Lung (tissue), 12 donors: Measurements from ENCODE around the gene INVS. TPM values are rescaled to one million over a fixed set of nuclear protein-coding genes. Genes with fewer than 3 reads are reported as not detected.

Experiments
- ATAC-seq: fragments of 200-7000 bp; cut with Tn5 transposase; one replicate; pipeline ENCODE4 v1.9.1; 2020; ENCODE audit warnings: moderate number of reproducible peaks; ENCODE audit not compliant: insufficient read depth, low FRiP score
- DNase-seq, 3 donors: peaks; one replicate each; pipeline ENCODE4 v3.0.0-alpha.2; 2013 to 2017
- H3K27ac ChIP-seq, 2 donors: one replicate each; pipeline ENCODE4 v1.5.1; 2013; ENCODE audit warnings: mild to moderate bottlenecking in 2 of 2, moderate library complexity in 2 of 2, control low read depth in 1 of 2, inconsistent platforms in 1 of 2, low read depth in 1 of 2, low read length in 1 of 2
- H3K27me3 ChIP-seq, 3 donors: one replicate each; pipeline ENCODE4 v1.5.1; 2013; ENCODE audit warnings: low read length in 2 of 3; ENCODE audit not compliant: control insufficient read depth in 3 of 3, insufficient read depth in 3 of 3
- H3K36me3 ChIP-seq, 4 donors: one replicate each; pipeline ENCODE4 v1.5.1; 2013; ENCODE audit warnings: low read length in 4 of 4, mild to moderate bottlenecking in 1 of 4, moderate library complexity in 1 of 4; ENCODE audit not compliant: control insufficient read depth in 4 of 4, insufficient read depth in 4 of 4
- H3K4me1 ChIP-seq, 5 donors: one replicate each; pipeline ENCODE4 v1.5.1; 2013; ENCODE audit warnings: low read length in 5 of 5, mild to moderate bottlenecking in 2 of 5, moderate library complexity in 1 of 5; ENCODE audit not compliant: control insufficient read depth in 5 of 5, insufficient read depth in 5 of 5
- H3K4me3 ChIP-seq: one replicate; pipeline ENCODE4 v1.5.1; 2013; ENCODE audit warnings: mild to moderate bottlenecking, control low read depth, moderate library complexity
- H3K9ac ChIP-seq, 2 donors: one replicate each; pipeline ENCODE4 v1.5.1; 2013; ENCODE audit warnings: low read length in 2 of 2, control low read depth in 1 of 2; ENCODE audit not compliant: insufficient read depth in 1 of 2
- H3K9me3 ChIP-seq, 4 donors: one replicate each; pipeline ENCODE4 v1.5.1; 2013; ENCODE audit warnings: low read length in 3 of 4, mild to moderate bottlenecking in 1 of 4, moderate library complexity in 1 of 4; ENCODE audit not compliant: control insufficient read depth in 4 of 4, insufficient read depth in 3 of 4
- WGBS, 2 donors: extraction: QIAGEN DNeasy Blood & Tissue Kit; methylation state at CpG; one replicate each; pipeline ENCODE4 v1.1.7; 2013; 5-methylcytosine and 5-hydroxymethylcytosine counted together
- polyA plus RNA-seq, 2 donors: library from polyadenylated mRNA; stranded (reverse); fragments of 200-250 nt; gene quantifications; one replicate each; pipeline ENCODE4 v1.2.1, GENCODE V29; 2013
- total RNA-seq, 2 donors: library from RNA; depleted of rRNA in 1 of 2; stranded (reverse); fragments of >200 nt in 1 of 2; gene quantifications; one replicate each; pipeline ENCODE4 v1.2.1, GENCODE V29; 2014 to 2021
- TF ChIP-seq, protein P1 (sequence below): IDR thresholded peaks from 2 replicates; pipeline ENCODE4 v1.5.1; 2012; ENCODE audit warnings: mild to moderate bottlenecking; ENCODE audit errors: control extremely low read depth, extremely low read depth
- donor health status: control.
- donor health status: control.
- donor health status: Bipolar disorder and iron deficiency.
- donor health status: healthy.
- donor health status: DM: yes; HTN: yes; CAD: no.

The INVS gene
- total and polyA plus RNA-seq, 4 donors, result 3.4 to 52.1 (median 12.5) TPM

GRCh38 chr9:100096378-100096916 is 2.6 kb upstream of the INVS start:
- no peak for ATAC-seq
- Histone ChIP-seq H3K9me3 (no peaks in the 10 kb centered on the region), H3K4me3 (no peak overlapping the region), H3K36me3 (peaks cover 0 to 5% (median 2%) of the 10 kb centered on the region in 4 donors), H3K4me1 (peaks cover 3 to 19% (median 6%) of the 10 kb centered on the region in 5 donors), H3K27ac (no peak overlapping the region), H3K9ac (peak overlapping the region in 1 of 2 donors; percentile 19), H3K27me3 (no peaks in the 10 kb centered on the region)
- TF ChIP-seq, protein P1, sequence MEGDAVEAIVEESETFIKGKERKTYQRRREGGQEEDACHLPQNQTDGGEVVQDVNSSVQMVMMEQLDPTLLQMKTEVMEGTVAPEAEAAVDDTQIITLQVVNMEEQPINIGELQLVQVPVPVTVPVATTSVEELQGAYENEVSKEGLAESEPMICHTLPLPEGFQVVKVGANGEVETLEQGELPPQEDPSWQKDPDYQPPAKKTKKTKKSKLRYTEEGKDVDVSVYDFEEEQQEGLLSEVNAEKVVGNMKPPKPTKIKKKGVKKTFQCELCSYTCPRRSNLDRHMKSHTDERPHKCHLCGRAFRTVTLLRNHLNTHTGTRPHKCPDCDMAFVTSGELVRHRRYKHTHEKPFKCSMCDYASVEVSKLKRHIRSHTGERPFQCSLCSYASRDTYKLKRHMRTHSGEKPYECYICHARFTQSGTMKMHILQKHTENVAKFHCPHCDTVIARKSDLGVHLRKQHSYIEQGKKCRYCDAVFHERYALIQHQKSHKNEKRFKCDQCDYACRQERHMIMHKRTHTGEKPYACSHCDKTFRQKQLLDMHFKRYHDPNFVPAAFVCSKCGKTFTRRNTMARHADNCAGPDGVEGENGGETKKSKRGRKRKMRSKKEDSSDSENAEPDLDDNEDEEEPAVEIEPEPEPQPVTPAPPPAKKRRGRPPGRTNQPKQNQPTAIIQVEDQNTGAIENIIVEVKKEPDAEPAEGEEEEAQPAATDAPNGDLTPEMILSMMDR, result no peak
- 79 to 87% methylated on average over 3 of the region's 3 CpGs for WGBS, 2 donors
- DNase-seq, result peak in 2 of 3 donors; percentile 31 to 34

DNA sequence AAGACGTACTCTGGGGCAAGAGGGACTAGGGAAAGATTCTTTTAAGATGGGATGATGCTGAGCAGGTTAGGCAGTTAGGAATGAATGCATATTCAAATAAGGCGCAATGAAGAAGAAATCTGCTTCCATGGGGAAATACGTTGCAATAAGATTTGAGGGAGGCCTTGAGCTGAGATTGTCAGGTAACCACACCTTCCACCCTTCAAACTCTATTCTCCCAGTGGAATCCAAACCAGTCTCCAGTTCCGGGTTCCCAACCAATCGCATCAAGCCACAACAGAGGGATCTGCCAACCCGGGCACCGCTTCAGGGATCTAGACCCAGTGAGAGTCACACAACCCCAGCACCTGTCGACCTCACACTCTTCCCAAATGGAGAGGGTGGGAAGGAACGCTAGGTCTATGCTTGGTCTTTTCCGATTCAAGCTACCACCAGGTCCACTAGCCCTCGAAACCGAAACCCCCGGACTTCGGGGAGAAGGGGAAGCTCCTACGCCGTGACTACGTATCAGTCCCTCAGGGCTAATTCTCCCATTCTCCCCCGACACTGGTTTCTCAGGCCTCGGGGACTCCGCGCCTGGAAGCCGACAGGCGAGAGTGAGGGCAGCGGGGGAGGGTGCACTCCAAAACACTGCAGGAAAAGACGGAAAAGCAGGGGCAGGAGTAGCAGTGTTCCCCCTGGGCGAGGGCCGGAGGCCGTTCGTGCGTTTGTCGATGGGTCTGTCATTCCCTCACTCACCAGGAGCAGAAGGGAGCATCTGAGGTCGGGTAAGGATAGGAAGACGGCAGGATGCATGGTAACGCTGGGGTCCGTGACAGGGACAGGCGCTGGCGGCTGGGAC is 777 bp upstream of the INVS start:
- peak; percentile 28 to 57 (median 34) for DNase-seq
- peak overlapping the region; percentile 83 to 86 for H3K9ac ChIP-seq
- ATAC-seq, result peak; percentile 41
- TF ChIP-seq, protein P1, result no peak
- peak overlapping the region; percentile 79 to 96 for H3K27ac ChIP-seq
- H3K27me3 ChIP-seq, result no peaks in the 10 kb centered on the region
- H3K36me3 ChIP-seq, result peaks cover 0 to 10% (median 4%) of the 10 kb centered on the region in 4 donors
- peaks cover 2 to 19% (median 6%) of the 10 kb centered on the region in 5 donors for H3K4me1 ChIP-seq
- 1 to 2% methylated on average over 37 of the region's 37 CpGs for WGBS, 2 donors
- H3K4me3 ChIP-seq, result peak overlapping the region; percentile 90
- H3K9me3 ChIP-seq, result no peaks in the 10 kb centered on the region

GRCh38 chr9:100099722-100100042 is 639 bp downstream of the INVS start:
- Histone ChIP-seq H3K36me3 (peaks cover 0 to 18% (median 10%) of the 10 kb centered on the region in 4 donors), H3K9ac (peak overlapping the region; percentile 51 to 96), H3K9me3 (no peaks in the 10 kb centered on the region), H3K27me3 (no peaks in the 10 kb centered on the region), H3K4me3 (peak overlapping the region; percentile 97), H3K27ac (peak overlapping the region; percentile 81 to 96), H3K4me1 (peaks cover 0 to 19% (median 6%) of the 10 kb centered on the region in 5 donors)
- ATAC-seq, result peak; percentile 31
- 7 to 10% methylated on average over 10 of the region's 10 CpGs for WGBS, 2 donors
- TF ChIP-seq, protein P1, result no peak
- no peak for DNase-seq
